GM21529 (cell line): ENCODE results near the gene BAIAP2L1.

Experiments used
- ATAC-seq: cut with Tn5 transposase; IDR thresholded peaks from one replicate; pipeline ENCODE4 v1.9.1; 2021; ENCODE audit not compliant: unreplicated experiment

Gene BAIAP2L1

GRCh38 chr7:98280791-98281756 lies 119.8 kb downstream of the BAIAP2L1 start, which contains the start of gene BRI3:
Gene BRI3, plus strand, starts transcription at chr7:98281686. Its CDS starts 110 bp downstream, at chr7:98281796.
- ATAC-seq, result peak; percentile 81

GRCh38 chr7:98280296-98280695 lies 120.6 kb downstream of the BAIAP2L1 start:
- no peak for ATAC-seq

DNA sequence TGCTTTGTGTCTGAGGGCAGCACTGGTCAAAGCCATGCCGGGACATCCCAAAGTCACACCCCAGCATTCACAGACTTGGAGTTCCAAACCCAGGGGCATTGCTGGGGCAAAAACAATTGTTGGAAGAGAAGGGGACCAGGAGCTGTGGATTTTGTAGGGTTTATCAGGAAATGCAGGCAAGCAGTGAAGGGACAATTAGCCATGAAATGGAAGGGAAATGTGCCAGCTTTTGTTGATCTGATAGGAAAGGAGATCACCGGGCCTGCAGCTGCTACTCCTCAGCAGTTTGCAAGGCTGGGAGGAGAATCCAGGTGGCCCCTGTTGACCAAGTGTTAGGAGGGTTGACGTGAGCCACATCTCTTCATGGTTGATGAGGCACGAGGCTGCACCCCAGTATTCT lies 122.0 kb downstream of the BAIAP2L1 start:
- no peak for ATAC-seq

DNA sequence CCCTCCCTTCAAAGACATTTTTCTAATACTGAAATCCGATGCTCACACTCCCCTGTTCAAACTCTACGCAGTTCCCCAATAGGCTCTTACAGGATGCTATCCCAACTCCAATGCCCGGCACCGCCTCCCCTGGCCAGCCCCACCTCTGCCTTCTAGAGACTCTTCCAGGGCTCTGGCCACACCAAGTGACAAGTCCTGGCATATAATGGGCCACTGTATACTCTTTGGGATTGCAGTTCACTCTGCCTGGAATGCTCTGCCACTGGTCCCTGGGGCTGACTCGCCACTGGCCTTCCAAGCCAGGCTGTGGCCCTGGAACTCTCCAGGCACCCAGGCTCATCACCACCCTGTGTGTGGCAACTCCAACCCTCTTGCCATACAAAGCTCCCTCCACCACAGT lies 122.5 kb downstream of the BAIAP2L1 start:
- ATAC-seq, result no peak

- ATAC-seq, result no peak
These were observed 124.6 kb downstream of the BAIAP2L1 start for GRCh38 chr7:98276241-98276761.

GRCh38 chr7:98267303-98267702 lies 133.6 kb downstream of the BAIAP2L1 start:
- ATAC-seq, result no peak

DNA sequence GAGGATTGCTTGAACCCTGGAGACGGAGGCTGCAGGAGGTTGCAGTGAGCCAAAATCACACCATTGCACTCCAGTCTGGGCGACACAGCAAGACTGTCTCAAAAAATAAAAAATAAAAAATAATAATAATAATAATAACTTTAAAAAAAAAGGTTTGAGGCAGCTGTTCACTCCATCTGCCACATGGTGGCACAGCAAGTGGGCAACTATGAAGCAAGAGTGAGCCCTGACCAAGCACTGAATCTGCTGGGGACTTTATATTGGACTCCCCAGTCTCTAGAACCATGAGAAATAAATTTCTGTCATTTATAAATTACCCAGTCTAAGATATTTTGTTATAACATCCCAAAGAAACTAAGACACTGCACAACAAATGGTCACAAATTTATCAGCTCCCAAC lies 134.1 kb downstream of the BAIAP2L1 start:
- ATAC-seq, result no peak

GRCh38 chr7:98265841-98266271 lies 135.0 kb downstream of the BAIAP2L1 start:
- ATAC-seq, result no peak

DNA sequence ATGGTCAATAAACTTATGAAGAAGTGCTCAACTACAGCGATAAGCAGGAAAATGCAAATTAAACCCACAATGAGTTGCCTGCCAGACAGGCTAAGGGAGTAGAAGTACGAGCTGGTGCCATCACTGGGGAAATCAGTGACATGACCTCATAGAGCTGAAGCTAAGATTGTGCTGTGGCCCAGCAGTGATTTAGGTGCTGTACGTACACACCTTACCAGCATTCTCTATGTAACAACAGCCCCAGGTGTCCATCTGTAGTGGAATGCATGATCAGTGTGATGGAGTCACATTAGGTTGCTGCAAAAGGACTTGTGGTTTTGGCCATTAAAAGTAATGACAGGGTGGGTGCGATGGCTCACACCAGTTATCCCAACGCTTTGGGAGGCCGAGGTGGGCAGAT lies 143.2 kb downstream of the BAIAP2L1 start:
- no peak for ATAC-seq

- no peak for ATAC-seq
These were observed 144.5 kb downstream of the BAIAP2L1 start for GRCh38 chr7:98256431-98256830.

GRCh38 chr7:98254951-98255610 lies 145.8 kb downstream of the BAIAP2L1 start:
- no peak for ATAC-seq

- no peak for ATAC-seq
These were observed 146.4 kb downstream of the BAIAP2L1 start for GRCh38 chr7:98254516-98254915.

GRCh38 chr7:98252425-98253054 lies 148.3 kb downstream of the BAIAP2L1 start:
- peak; percentile 26 for ATAC-seq

DNA sequence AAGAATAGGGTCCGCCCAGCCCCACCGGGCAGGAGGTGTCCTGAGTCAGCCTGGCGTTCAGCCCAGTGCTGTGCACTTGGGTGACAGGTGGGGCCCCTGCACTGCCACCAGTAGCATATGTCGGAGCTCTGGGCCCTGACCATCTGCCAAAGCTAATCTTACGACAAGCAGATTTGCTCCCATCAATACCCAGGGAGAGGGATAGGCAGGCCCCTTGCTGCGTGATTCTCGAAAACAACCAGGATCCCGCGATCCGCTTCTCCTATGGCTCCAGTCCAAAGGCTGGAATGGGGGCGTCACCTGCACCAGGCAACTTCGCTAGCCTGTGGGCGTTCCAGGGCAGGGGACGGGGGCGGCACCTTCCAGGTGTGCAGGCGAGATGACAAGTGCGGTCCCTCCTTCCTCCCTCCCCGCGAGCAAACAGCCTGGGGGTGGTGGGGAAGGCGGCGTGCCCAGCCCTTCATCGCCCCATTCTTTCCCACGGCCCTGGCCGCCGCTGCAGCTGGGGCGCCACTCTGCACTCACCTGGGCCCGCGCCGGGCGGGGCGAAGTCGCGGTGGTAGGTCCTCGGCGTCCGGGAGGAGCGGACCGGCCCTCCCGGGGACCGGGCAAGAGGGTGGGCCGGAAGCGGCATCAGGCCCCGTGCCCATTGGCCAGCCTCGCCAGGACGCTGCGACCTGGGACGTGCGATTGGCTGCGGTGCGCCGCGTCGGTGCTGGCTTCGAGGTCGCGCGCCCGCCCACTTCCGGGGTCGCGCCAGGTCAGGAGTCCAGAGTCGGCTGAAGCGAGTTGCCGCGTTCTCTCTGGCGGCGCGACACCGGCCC lies 149.1 kb downstream of the BAIAP2L1 start, which contains the start of gene TECPR1:
Gene TECPR1 (minus strand): TSS at position 632 of the 824 bp plus-strand sequence. CDS start 6,086 bp downstream, outside the sequence.
- peak; percentile 94 for ATAC-seq

- peak; percentile 31 for ATAC-seq
These were observed 149.7 kb downstream of the BAIAP2L1 start for GRCh38 chr7:98251231-98251600.

DNA sequence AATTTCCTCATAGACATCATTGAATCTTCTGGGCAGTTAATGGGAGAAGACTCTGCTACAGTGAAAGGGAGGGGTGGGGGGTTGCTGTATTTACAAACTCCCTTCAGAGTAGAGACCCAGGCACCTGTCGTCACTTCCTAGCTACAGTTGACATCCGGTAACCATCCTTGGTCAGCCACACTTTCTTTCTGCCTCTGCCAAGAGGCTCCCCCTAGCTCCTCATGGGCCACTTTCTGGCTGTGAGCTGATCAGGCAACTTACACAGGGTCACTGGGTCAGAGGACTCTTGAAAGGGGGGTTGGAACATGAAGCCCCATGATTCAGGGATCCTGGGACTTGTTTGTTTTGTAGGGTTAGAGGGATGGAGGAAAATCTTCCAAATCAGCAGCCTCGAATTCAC lies 150.1 kb downstream of the BAIAP2L1 start:
- peak; percentile 41 for ATAC-seq

GRCh38 chr7:98249106-98249505 lies 151.8 kb downstream of the BAIAP2L1 start:
- no peak for ATAC-seq

GRCh38 chr7:98248156-98248555 lies 152.7 kb downstream of the BAIAP2L1 start:
- no peak for ATAC-seq

GRCh38 chr7:98244871-98245270 lies 156.0 kb downstream of the BAIAP2L1 start:
- ATAC-seq, result no peak

- ATAC-seq, result no peak
These were observed 158.0 kb downstream of the BAIAP2L1 start for GRCh38 chr7:98242934-98243333.
